Left ventricle myocardium inferior (tissue), 1 donor: ENCODE results near the gene MTNR1B. TPM values are rescaled to one million over a fixed set of nuclear protein-coding genes. Genes with fewer than 3 reads are reported as not detected.

Experiments used
- DNase-seq: peaks from one replicate; pipeline ENCODE4 v3.0.0-alpha.2; 2020
- H3K27ac ChIP-seq: fragments of 200-600 bp; replicated peaks from 2 replicates; pipeline ENCODE4 v1.8.0; 2021
- H3K27me3 ChIP-seq: fragments of 200-600 bp; 2 replicates; pipeline ENCODE4 v1.8.0; 2021; ENCODE audit warnings: low read depth
- H3K36me3 ChIP-seq: fragments of 200-600 bp; 2 replicates; pipeline ENCODE4 v1.8.0; 2021
- H3K4me1 ChIP-seq: fragments of 200-600 bp; 2 replicates; pipeline ENCODE4 v1.8.0; 2021
- H3K4me3 ChIP-seq: fragments of 200-600 bp; 2 replicates; pipeline ENCODE4 v1.8.0; 2021; ENCODE audit warnings: mild to moderate bottlenecking, moderate library complexity
- H3K9me3 ChIP-seq: fragments of 200-600 bp; replicated peaks from 2 replicates; pipeline ENCODE4 v1.8.0; 2021
- CTCF ChIP-seq: fragments of 200-600 bp; IDR thresholded peaks from 2 replicates; pipeline ENCODE4 v1.8.0; 2021; ENCODE audit warnings: antibody characterized with exemption, mild to moderate bottlenecking, borderline replicate concordance
- intact Hi-C: fragments of 100-400 bp; cut with micrococcal nuclease; formaldehyde crosslinking; loops from one replicate; pipeline ENCODE4 v1.11.0; 2022
- long read RNA-seq: library from polyadenylated mRNA; unstranded; transcript quantifications from one replicate; pipeline ENCODE4 v2.0.0, GENCODE V29; 2021
- total RNA-seq: library from RNA; stranded (reverse); fragmentation: NEBNext Ultra II Directional; extraction: Animal tissue kit (Norgen Biotek cat#: 25700); gene quantifications from one replicate; pipeline ENCODE4 v1.2.1, GENCODE V29; 2021
- donor health status: DM: no; HTN: yes; CAD: no; lungs with severe emphysema.

The MTNR1B gene
- not detected for total RNA-seq
- long read RNA-seq: 0 reads

GRCh38 chr11:92969634-92970347 lies at the start of gene MTNR1B:
Gene MTNR1B (plus strand): TSS chr11:92969651. CDS start chr11:92969726, 75 bp downstream.
- intact Hi-C loops: no loop called here
- Histone ChIP-seq H3K4me1 (no peaks in the 10 kb centered on the region), H3K9me3 (no peaks in the 10 kb centered on the region), H3K4me3 (no peak within 1 kb of the TSS), H3K27ac (no peak within 1 kb of the TSS), H3K36me3 (no peaks in the 10 kb centered on the region), H3K27me3 (peaks cover 63% of the 10 kb centered on the region)
- no peak for DNase-seq
- TF ChIP-seq CTCF: no peak

GRCh38 chr11:92920331-92920730 lies 49.1 kb upstream of the MTNR1B start:
- Histone ChIP-seq H3K27ac (no peak overlapping the region), H3K36me3 (no peaks in the 10 kb centered on the region), H3K9me3 (no peaks in the 10 kb centered on the region), H3K4me3 (no peak overlapping the region), H3K4me1 (no peaks in the 10 kb centered on the region), H3K27me3 (peaks cover 12% of the 10 kb centered on the region)
- no peak for DNase-seq
- no peak for TF ChIP-seq CTCF
- intact Hi-C loops: no loop called here

GRCh38 chr11:92922731-92923130 lies 46.7 kb upstream of the MTNR1B start:
- no peak overlapping the region for H3K27ac ChIP-seq
- H3K27me3 ChIP-seq: peaks cover 7% of the 10 kb centered on the region
- H3K4me1 ChIP-seq: no peaks in the 10 kb centered on the region
- H3K9me3 ChIP-seq: no peaks in the 10 kb centered on the region
- no peak for DNase-seq
- no peak for TF ChIP-seq CTCF
- intact Hi-C loops: no loop called here
- H3K36me3 ChIP-seq: no peaks in the 10 kb centered on the region
- no peak overlapping the region for H3K4me3 ChIP-seq

- Histone ChIP-seq H3K4me1 (no peaks in the 10 kb centered on the region), H3K27me3 (peaks cover 7% of the 10 kb centered on the region), H3K27ac (no peak overlapping the region), H3K9me3 (no peaks in the 10 kb centered on the region), H3K36me3 (no peaks in the 10 kb centered on the region), H3K4me3 (no peak overlapping the region)
- intact Hi-C loops: no loop called here
- TF ChIP-seq CTCF: no peak
- no peak for DNase-seq
Measured at GRCh38 chr11:92929246-92929645, 40.2 kb upstream of the MTNR1B start.

- Histone ChIP-seq H3K4me1 (no peaks in the 10 kb centered on the region), H3K9me3 (no peaks in the 10 kb centered on the region), H3K27me3 (peaks cover 7% of the 10 kb centered on the region), H3K27ac (no peak overlapping the region), H3K36me3 (no peaks in the 10 kb centered on the region), H3K4me3 (no peak overlapping the region)
- intact Hi-C loops: no loop called here
- no peak for TF ChIP-seq CTCF
- no peak for DNase-seq
Measured at GRCh38 chr11:92929653-92930052, 39.8 kb upstream of the MTNR1B start.
